AG04449 (cell line): ENCODE measurements around the gene CREBRF.

ENCODE experiments used
- CTCF ChIA-PET: fragments of 350-600 bp; formaldehyde crosslinking; extraction: SDS; loops from one replicate; lab custom pipeline; 2021; ENCODE audit warnings: antibody characterized with exemption; lab: Yijun Ruan, JAX
- POLR2A ChIA-PET: fragments of 400-600, 350-600 bp; formaldehyde crosslinking; extraction: SDS; loops from one replicate; lab custom pipeline; 2020; ENCODE audit warnings: antibody characterized with exemption, inconsistent platforms; lab: Yijun Ruan, JAX
- DNase-seq: peaks from one replicate; pipeline ENCODE4 v3.0.0-alpha.2; 2010; ENCODE audit warnings: low read depth, low spot score
- H3K4me3 ChIP-seq: 2 replicates; pipeline ENCODE4 v1.5.1; 2011; ENCODE audit warnings: low read depth, mild to moderate bottlenecking, control low read depth, low read length
- CTCF ChIP-seq: IDR thresholded peaks from one replicate; pipeline ENCODE4 v1.5.1; 2011; ENCODE audit warnings: mild to moderate bottlenecking, moderate library complexity, low read length, control low read depth, inconsistent platforms; ENCODE audit not compliant: insufficient read depth; ENCODE audit errors: missing control alignments

Gene CREBRF

GRCh38 chr5:173051746-173052145 is 4.4 kb upstream of the CREBRF start:
- CTCF ChIA-PET = no interaction called here
- DNase-seq = no peak
- POLR2A ChIA-PET = no interaction called here
- H3K4me3 ChIP-seq = no peak overlapping the region
- TF ChIP-seq CTCF = no peak

- DNase-seq = no peak
- no peak for TF ChIP-seq CTCF
- H3K4me3 ChIP-seq = no peak overlapping the region
- POLR2A ChIA-PET = no interaction called here
- CTCF ChIA-PET = interaction anchor here (2.2 kb wide), 1 partner anchor 91 kb away, joined by 7 read pairs; the partner anchor contains the start of gene BNIP1
These were observed 3.1 kb upstream of the CREBRF start for GRCh38 chr5:173053041-173053440.

GRCh38 chr5:173055042-173055721 is 970 bp upstream of the CREBRF start:
- no peak for TF ChIP-seq CTCF
- ChIA-PET POLR2A (no interaction called here), CTCF (no interaction called here)
- H3K4me3 ChIP-seq = peak overlapping the region; percentile 72
- DNase-seq = no peak

- CTCF ChIA-PET = no interaction called here
- H3K4me3 ChIP-seq = peak overlapping the region; percentile 72
- TF ChIP-seq CTCF = no peak
- POLR2A ChIA-PET = no interaction called here
- no peak for DNase-seq
These were observed 500 bp upstream of the CREBRF start for GRCh38 chr5:173055722-173055982.

GRCh38 chr5:173056783-173057061 is 570 bp downstream of the CREBRF start:
- H3K4me3 ChIP-seq = peak overlapping the region; percentile 85
- CTCF ChIA-PET = interaction anchor here (1.0 to 1.5 kb wide), 3 partner anchors 18 to 342 kb away, joined by 3 to 15 read pairs (median 7); partner anchors contain the start of gene ATP6V0E1
- DNase-seq = no peak
- POLR2A ChIA-PET = interaction anchor here (1.0 to 1.2 kb wide), 2 partner anchors 73 to 88 kb away, joined by 3 to 8 read pairs; partner anchors contain the start of gene ATP6V0E1
- TF ChIP-seq CTCF = no peak

- TF ChIP-seq CTCF = peak; percentile 31
- H3K4me3 ChIP-seq = peak overlapping the region; percentile 85
- ChIA-PET POLR2A (interaction anchor here (0.6 to 1.2 kb wide), 5 partner anchors 47 to 269 kb away, joined by 3 to 8 read pairs (median 3); partner anchors contain the start of gene ATP6V0E1), CTCF (interaction anchor here (1.0 to 1.5 kb wide), 6 partner anchors 9 to 343 kb away, joined by 3 to 15 read pairs (median 5); partner anchors contain the start of gene ATP6V0E1)
- peak; percentile 87 for DNase-seq
These were observed 1.1 kb downstream of the CREBRF start for GRCh38 chr5:173057062-173057924.
